ENCODE measurements around the gene KPNB1.

KPNB1 gene

GRCh38 chr17:47715669-47716325 is 66.1 kb downstream of the KPNB1 start:
- Histone ChIP-seq H3K4me1 (ENCODE audit: insufficient read depth, low read length) (peaks cover 32% of the 10 kb centered on the region), H2AFZ (ENCODE audit: low read depth, low read length) (no peak overlapping the region), H3K4me3 (ENCODE audit: low read depth in 1 of 2, low read length in 2 of 2) (no peak overlapping the region), H4K20me1 (ENCODE audit: insufficient read depth, low read length) (peaks cover 7% of the 10 kb centered on the region; the same call in 1 of the 2 replicates), H3K36me3 (ENCODE audit: insufficient read depth, low read length) (no peaks in the 10 kb centered on the region), H3K27me3 (ENCODE audit: insufficient read depth, low read length, poor library complexity) (peaks cover 25% of the 10 kb centered on the region), H3K9ac (ENCODE audit: low read depth, low read length) (no peak overlapping the region), H3K79me2 (ENCODE audit: insufficient read depth, low read length) (no peaks in the 10 kb centered on the region), H3K27ac (ENCODE audit: low read length) (no peak overlapping the region), H3K9me3 (ENCODE audit: insufficient read depth, low read length, severe bottlenecking) (no peaks in the 10 kb centered on the region), H3K4me2 (ENCODE audit: insufficient read depth, low read length) (no peak overlapping the region)
- TF ChIP-seq EZH2 (IDR thresholded peaks at IDR 0.05; ENCODE audit: borderline replicate concordance, low read depth, low read length, severe bottlenecking) (no peak), CTCF (IDR thresholded peaks at IDR 0.05; ENCODE audit: borderline replicate concordance, extremely low read depth, low read length, poor library complexity, severe bottlenecking) (no peak)
- DNase-seq (no peak), ATAC-seq (ENCODE audit: insufficient read depth, low read depth) (no peak)

GRCh38 chr17:47716375-47716774 is 66.7 kb downstream of the KPNB1 start:
- peaks cover 7% of the 10 kb centered on the region; the same call in 1 of the 2 replicates for H4K20me1 ChIP-seq (ENCODE audit: insufficient read depth, low read length)
- no peak for ATAC-seq (ENCODE audit: insufficient read depth, low read depth)
- TF ChIP-seq EZH2 (IDR thresholded peaks at IDR 0.05; ENCODE audit: borderline replicate concordance, low read depth, low read length, severe bottlenecking) (no peak), CTCF (IDR thresholded peaks at IDR 0.05; ENCODE audit: borderline replicate concordance, extremely low read depth, low read length, poor library complexity, severe bottlenecking) (no peak)

GRCh38 chr17:47717261-47717697 is 67.6 kb downstream of the KPNB1 start:
- no peak overlapping the region for H3K4me3 ChIP-seq (ENCODE audit: low read depth in 1 of 2, low read length in 2 of 2)
- no peak overlapping the region for H3K9ac ChIP-seq (ENCODE audit: low read depth, low read length)
- H3K27me3 ChIP-seq (ENCODE audit: insufficient read depth, low read length, poor library complexity): peaks cover 36% of the 10 kb centered on the region
- H4K20me1 ChIP-seq (ENCODE audit: insufficient read depth, low read length): peaks cover 13% of the 10 kb centered on the region; the same call in 1 of the 2 replicates
- H3K27ac ChIP-seq (ENCODE audit: low read length): no peak overlapping the region
- TF ChIP-seq EZH2 (IDR thresholded peaks at IDR 0.05; ENCODE audit: borderline replicate concordance, low read depth, low read length, severe bottlenecking) (no peak), CTCF (IDR thresholded peaks at IDR 0.05; ENCODE audit: borderline replicate concordance, extremely low read depth, low read length, poor library complexity, severe bottlenecking) (peak; percentile 56)
- ATAC-seq (ENCODE audit: insufficient read depth, low read depth): no peak
- no peaks in the 10 kb centered on the region for H3K9me3 ChIP-seq (ENCODE audit: insufficient read depth, low read length, severe bottlenecking)
- peaks cover 32% of the 10 kb centered on the region for H3K4me1 ChIP-seq (ENCODE audit: insufficient read depth, low read length)
- H3K79me2 ChIP-seq (ENCODE audit: insufficient read depth, low read length): no peaks in the 10 kb centered on the region
- H2AFZ ChIP-seq (ENCODE audit: low read depth, low read length): no peak overlapping the region
- H3K4me2 ChIP-seq (ENCODE audit: insufficient read depth, low read length): no peak overlapping the region
- no peak for DNase-seq
- no peaks in the 10 kb centered on the region for H3K36me3 ChIP-seq (ENCODE audit: insufficient read depth, low read length)

More at GRCh38 chr17:47716375-47716774, 66.7 kb downstream of the KPNB1 start:
- Histone ChIP-seq H3K27me3 (ENCODE audit: insufficient read depth, low read length, poor library complexity) (peaks cover 28% of the 10 kb centered on the region), H2AFZ (ENCODE audit: low read depth, low read length) (no peak overlapping the region), H3K9ac (ENCODE audit: low read depth, low read length) (no peak overlapping the region), H3K4me2 (ENCODE audit: insufficient read depth, low read length) (no peak overlapping the region), H3K36me3 (ENCODE audit: insufficient read depth, low read length) (no peaks in the 10 kb centered on the region), H3K79me2 (ENCODE audit: insufficient read depth, low read length) (no peaks in the 10 kb centered on the region), H3K9me3 (ENCODE audit: insufficient read depth, low read length, severe bottlenecking) (no peaks in the 10 kb centered on the region), H3K27ac (ENCODE audit: low read length) (no peak overlapping the region), H3K4me1 (ENCODE audit: insufficient read depth, low read length) (peaks cover 32% of the 10 kb centered on the region), H3K4me3 (ENCODE audit: low read depth in 1 of 2, low read length in 2 of 2) (no peak overlapping the region)
- no peak for DNase-seq
